WTC11 (cell line): ENCODE measurements around the gene WFDC1.

Experiments used
- ARID4B ChIP-seq: sonication (generic); formaldehyde crosslinking; IDR thresholded peaks from 2 replicates; pipeline ENCODE4 v1.8.0; 2023; ENCODE audit warnings: missing genetic modification reagents, mild to moderate bottlenecking, borderline replicate concordance
- CTCF ChIP-seq: fragments of 200-600 bp; IDR thresholded peaks from 2 replicates; pipeline ENCODE4 v1.8.0; 2022; ENCODE audit warnings: antibody characterized with exemption
- JUN ChIP-seq: sonication (generic); formaldehyde crosslinking; IDR thresholded peaks from 2 replicates; pipeline ENCODE4 v1.8.0; 2023; ENCODE audit warnings: mild to moderate bottlenecking, missing genetic modification reagents
- MAX ChIP-seq: sonication (generic); formaldehyde crosslinking; IDR thresholded peaks from 2 replicates; pipeline ENCODE4 v1.8.0; 2022; ENCODE audit warnings: mild to moderate bottlenecking, missing genetic modification reagents
- ZMAT4 ChIP-seq: fragments of 250-450 bp; sonication (Bioruptor Pico); IDR thresholded peaks from 2 replicates; pipeline ENCODE4 v1.9.0; 2021; ENCODE audit warnings: mild to moderate bottlenecking
- ZNF121 ChIP-seq: sonication (generic); formaldehyde crosslinking; IDR thresholded peaks from 2 replicates; pipeline ENCODE4 v1.8.0; 2023; ENCODE audit warnings: missing genetic modification reagents
- ZNF232 ChIP-seq: sonication (generic); formaldehyde crosslinking; IDR thresholded peaks from 2 replicates; pipeline ENCODE4 v1.8.0; 2022; ENCODE audit warnings: mild to moderate bottlenecking, missing genetic modification reagents
- TF ChIP-seq, protein P1 (sequence below): sonication (generic); formaldehyde crosslinking; IDR thresholded peaks from 2 replicates; pipeline ENCODE4 v1.8.0; 2022; ENCODE audit warnings: mild to moderate bottlenecking, missing genetic modification reagents

DNA sequence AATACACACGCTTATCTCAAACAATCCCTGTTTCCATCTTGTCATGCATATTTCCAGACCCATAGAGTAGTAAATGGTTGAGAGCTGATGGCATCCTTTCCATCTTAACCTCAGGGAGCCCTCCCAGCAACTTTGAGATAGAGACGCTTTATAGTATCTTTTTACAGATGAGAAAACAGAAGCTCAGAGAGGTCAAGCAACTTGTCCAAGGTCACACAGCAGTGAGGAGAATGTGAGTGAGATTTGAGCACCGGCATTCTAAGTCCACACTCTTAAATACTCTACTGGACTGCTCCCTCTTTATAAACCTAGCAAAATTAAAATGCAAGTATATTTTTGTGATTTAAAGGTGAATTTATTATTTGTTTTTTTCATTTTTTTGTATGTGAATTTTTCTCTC lies 35.0 kb upstream of the WFDC1 start:
- TF ChIP-seq CTCF (no peak), MAX (no peak), ZNF232 (CRISPR knock-in tag) (no peak), JUN (no peak), ARID4B (CRISPR knock-in tag) (no peak), ZNF121 (CRISPR knock-in tag) (no peak), ZMAT4 (no peak)
- TF ChIP-seq, protein P1, sequence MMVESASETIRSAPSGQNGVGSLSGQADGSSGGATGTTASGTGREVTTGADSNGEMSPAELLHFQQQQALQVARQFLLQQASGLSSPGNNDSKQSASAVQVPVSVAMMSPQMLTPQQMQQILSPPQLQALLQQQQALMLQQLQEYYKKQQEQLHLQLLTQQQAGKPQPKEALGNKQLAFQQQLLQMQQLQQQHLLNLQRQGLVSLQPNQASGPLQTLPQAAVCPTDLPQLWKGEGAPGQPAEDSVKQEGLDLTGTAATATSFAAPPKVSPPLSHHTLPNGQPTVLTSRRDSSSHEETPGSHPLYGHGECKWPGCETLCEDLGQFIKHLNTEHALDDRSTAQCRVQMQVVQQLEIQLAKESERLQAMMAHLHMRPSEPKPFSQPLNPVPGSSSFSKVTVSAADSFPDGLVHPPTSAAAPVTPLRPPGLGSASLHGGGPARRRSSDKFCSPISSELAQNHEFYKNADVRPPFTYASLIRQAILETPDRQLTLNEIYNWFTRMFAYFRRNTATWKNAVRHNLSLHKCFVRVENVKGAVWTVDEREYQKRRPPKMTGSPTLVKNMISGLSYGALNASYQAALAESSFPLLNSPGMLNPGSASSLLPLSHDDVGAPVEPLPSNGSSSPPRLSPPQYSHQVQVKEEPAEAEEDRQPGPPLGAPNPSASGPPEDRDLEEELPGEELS (CRISPR knock-in tag), result no peak
